Kidney epithelial cell (primary cell): ENCODE data around the gene MOGAT2. TPM values are rescaled to one million over a fixed set of nuclear protein-coding genes. Genes with fewer than 3 reads are reported as not detected.

Experiments used
- DNase-seq: peaks from one replicate; pipeline ENCODE4 v3.0.0-alpha.2; 2010; ENCODE audit warnings: low read depth
- H3K27me3 ChIP-seq: 2 replicates; pipeline ENCODE4 v1.6.0; 2011; ENCODE audit warnings: low read length; ENCODE audit not compliant: control insufficient read depth, insufficient read depth
- H3K36me3 ChIP-seq: 2 replicates; pipeline ENCODE4 v1.5.1; 2011; ENCODE audit warnings: low read length; ENCODE audit not compliant: control insufficient read depth, insufficient read depth
- H3K4me3 ChIP-seq: 2 replicates; pipeline ENCODE4 v1.5.1; 2011; ENCODE audit warnings: low read depth, mild to moderate bottlenecking, control low read depth, low read length
- total RNA-seq: library from RNA; depleted of rRNA; stranded (reverse); fragments of >200 nt; gene quantifications from 2 replicates; pipeline ENCODE4 v1.2.3, GENCODE V29; 2015
- TF ChIP-seq, protein P1 (sequence below): IDR thresholded peaks from 2 replicates; pipeline ENCODE4 v1.5.1; 2011; ENCODE audit warnings: mild to moderate bottlenecking, moderate library complexity, low read length, control low read depth, inconsistent platforms; ENCODE audit not compliant: insufficient read depth, poor library complexity, severe bottlenecking

Gene MOGAT2
- total RNA-seq, 1 donor from 2014 or later = not detected

DNA sequence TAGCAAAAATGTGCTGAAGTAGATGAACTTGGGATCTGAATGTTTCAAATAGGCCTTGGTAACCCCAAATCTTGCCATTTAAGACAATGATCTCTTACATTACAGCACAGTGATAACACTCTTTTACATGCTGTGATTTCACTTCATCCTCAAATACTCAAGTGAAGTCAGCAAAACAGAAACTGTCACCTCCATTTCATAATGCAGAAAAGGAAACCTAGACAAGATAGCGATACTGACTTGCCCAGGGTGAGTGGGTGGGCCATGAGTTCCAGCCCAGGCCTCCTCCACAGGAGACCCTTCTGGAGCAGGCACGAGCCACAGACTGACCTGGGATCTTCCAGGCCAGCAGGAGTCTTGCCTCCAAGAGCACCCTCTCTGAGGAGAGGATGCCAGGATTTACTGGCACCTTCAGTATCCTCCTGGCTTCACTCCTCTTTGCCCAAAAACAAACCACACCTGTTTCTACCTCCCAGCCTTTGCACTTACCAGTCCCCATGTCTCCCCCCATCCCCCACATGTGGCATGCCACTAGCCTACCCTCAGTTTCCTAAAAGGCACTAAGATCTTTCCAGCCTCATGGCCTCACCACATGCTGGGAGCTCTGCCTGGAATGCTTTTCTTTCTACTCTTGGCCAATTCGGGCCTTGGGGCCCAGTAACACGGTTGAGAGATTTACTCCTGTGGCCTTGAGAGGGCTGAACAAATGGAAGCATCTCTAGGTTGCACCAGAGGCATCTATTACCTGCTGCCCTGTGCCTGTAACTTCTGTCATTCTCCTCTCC lies 49.0 kb downstream of the MOGAT2 start:
- H3K27me3 ChIP-seq = peaks cover 25% of the 10 kb centered on the region
- no peak overlapping the region for H3K4me3 ChIP-seq
- no peak for DNase-seq
- no peaks in the 10 kb centered on the region for H3K36me3 ChIP-seq
- TF ChIP-seq, protein P1, sequence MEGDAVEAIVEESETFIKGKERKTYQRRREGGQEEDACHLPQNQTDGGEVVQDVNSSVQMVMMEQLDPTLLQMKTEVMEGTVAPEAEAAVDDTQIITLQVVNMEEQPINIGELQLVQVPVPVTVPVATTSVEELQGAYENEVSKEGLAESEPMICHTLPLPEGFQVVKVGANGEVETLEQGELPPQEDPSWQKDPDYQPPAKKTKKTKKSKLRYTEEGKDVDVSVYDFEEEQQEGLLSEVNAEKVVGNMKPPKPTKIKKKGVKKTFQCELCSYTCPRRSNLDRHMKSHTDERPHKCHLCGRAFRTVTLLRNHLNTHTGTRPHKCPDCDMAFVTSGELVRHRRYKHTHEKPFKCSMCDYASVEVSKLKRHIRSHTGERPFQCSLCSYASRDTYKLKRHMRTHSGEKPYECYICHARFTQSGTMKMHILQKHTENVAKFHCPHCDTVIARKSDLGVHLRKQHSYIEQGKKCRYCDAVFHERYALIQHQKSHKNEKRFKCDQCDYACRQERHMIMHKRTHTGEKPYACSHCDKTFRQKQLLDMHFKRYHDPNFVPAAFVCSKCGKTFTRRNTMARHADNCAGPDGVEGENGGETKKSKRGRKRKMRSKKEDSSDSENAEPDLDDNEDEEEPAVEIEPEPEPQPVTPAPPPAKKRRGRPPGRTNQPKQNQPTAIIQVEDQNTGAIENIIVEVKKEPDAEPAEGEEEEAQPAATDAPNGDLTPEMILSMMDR = no peak

DNA sequence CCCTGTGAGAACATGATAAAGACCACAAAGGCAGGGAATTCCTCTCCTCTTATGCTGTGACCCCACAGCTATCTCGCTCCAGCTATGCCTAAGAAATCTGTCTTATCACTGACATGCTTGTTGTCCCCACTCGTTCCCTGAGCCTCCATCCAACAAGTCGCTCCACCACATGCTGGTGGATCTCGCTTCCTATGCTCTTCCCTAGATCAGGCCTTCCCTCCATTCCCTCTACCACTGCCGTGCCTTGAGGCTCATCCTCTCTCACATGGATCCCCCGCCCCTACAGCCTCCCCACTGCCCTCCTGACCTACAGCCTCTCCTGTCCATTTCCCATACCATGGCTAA lies 49.6 kb downstream of the MOGAT2 start:
- Histone ChIP-seq H3K27me3 (peaks cover 25% of the 10 kb centered on the region), H3K4me3 (no peak overlapping the region), H3K36me3 (no peaks in the 10 kb centered on the region)
- TF ChIP-seq, protein P1 = no peak
- DNase-seq = no peak

DNA sequence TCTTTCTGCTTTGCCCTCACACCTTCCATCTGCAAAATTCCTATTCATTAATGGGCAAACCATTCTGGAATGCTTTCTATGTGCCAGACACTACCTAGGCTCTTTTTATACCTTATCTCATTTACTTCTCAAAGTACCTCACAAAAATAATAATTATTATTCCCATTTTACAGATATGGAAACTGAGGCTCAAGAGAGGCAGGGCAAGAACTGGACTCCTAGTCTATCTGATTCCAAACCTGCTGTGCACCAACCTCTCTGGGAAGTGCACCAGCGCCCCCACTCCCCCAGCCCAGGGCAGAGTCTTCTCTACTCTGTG lies 50.1 kb downstream of the MOGAT2 start:
- H3K27me3 ChIP-seq = peaks cover 25% of the 10 kb centered on the region
- no peaks in the 10 kb centered on the region for H3K36me3 ChIP-seq
- no peak for DNase-seq
- no peak overlapping the region for H3K4me3 ChIP-seq
- TF ChIP-seq, protein P1 = no peak

DNA sequence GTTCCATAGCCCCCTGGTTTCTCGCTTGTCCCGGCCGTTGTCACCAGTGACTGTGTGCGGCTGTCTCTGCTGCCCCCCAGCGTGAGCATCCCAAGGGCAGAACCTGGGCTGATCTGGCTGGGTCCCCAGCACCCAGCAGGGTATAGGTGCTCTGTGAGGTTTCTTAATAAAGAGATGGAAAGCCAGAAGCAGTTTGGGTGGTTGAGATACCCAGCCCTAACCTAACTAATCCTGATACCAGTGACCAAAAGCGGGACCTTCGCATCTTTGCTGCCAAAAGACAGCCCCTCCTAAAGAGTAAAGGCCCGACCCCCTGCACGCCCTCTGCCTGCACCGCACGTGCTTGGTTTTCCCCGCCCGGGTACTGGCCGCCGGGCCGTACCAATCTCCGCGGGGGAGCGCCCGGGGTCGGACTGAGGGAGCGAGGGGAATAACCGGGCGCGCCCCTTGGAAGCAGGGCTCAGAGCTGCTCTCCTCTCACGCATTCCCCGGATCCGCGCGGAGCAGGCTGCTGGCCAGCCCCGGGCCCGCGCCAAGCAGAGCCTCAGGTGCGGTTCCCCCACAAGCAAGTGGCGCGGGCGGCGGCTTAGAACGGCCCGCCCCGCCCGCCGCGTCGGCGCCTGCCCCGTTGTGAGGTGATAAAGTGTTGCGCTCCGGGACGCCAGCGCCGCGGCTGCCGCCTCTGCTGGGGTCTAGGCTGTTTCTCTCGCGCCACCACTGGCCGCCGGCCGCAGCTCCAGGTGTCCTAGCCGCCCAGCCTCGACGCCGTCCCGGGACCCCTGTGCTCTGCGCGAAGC lies 50.7 kb downstream of the MOGAT2 start, which contains the start of gene DGAT2:
Gene DGAT2, plus strand, starts transcription at position 667 of the 797 bp plus-strand sequence. CDS start 214 bp downstream, outside the sequence.
- Histone ChIP-seq H3K4me3 (peak within 1 kb of the TSS; percentile 39), H3K27me3 (peaks cover 25% of the 10 kb centered on the region), H3K36me3 (no peaks in the 10 kb centered on the region)
- no peak for DNase-seq
- TF ChIP-seq, protein P1 = no peak

DNA sequence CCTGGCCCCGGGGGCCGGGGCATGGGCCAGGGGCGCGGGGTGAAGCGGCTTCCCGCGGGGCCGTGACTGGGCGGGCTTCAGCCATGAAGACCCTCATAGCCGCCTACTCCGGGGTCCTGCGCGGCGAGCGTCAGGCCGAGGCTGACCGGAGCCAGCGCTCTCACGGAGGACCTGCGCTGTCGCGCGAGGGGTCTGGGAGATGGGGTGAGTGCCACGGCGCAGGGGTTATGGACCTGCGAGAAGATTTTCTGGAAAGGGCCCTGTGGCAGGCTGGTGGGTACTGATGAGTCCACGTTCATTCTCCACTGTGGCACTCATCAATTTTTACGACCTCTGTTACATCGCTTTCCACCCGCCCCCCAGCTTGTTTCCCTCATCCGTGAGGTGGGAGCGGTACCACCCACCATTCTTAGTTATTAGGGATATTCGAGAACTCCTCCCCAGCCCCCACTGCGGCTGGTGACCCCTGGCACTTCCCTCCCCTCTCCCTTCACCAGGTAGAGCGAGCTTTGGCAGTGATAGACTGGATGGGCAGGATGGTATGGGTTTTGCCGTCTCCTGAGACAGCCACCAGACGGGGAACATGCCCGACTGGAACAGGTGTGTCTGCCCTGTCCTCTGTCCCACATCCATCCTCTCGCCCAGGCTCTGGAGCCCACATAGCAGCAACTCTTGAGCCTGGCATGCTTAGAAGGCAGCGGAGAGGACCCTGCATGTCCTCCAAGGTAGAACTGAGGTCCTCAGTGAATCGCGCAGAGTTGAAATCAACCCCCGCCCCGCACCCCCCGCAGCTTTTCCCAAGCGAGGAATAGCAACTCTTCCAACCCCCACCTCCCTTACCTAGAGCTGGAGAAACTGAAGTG lies 51.5 kb downstream of the MOGAT2 start:
- DNase-seq = no peak
- no peaks in the 10 kb centered on the region for H3K36me3 ChIP-seq
- TF ChIP-seq, protein P1 = no peak
- H3K27me3 ChIP-seq = peaks cover 25% of the 10 kb centered on the region
- H3K4me3 ChIP-seq = peak overlapping the region; percentile 39
